Thymus (tissue), 11 donors: ENCODE results near the gene ACSM5. TPM values are rescaled to one million over a fixed set of nuclear protein-coding genes. Genes with fewer than 3 reads are reported as not detected.
"Not testable (repeated sequence)": the region's sequence is repeated elsewhere in the genome, so short reads cannot be mapped to it uniquely, and the experiment has no call there.

ENCODE experiments used
- DNase-seq, 9 donors: peaks; one replicate each; pipeline ENCODE4 v3.0.0-alpha.2; 2013; ENCODE audit warnings: low spot score in 9 of 9, low read depth in 6 of 9, missing footprints in 1 of 9
- H3K27ac ChIP-seq, 2 donors: one replicate each; pipeline ENCODE4 v1.5.1; 2013; ENCODE audit warnings: control low read depth in 1 of 2, low read depth in 1 of 2, low read length in 1 of 2, mild to moderate bottlenecking in 1 of 2, moderate library complexity in 1 of 2
- H3K27me3 ChIP-seq, 2 donors: one replicate each; pipeline ENCODE4 v1.5.1; 2013; ENCODE audit warnings: low read length in 1 of 2; ENCODE audit not compliant: control insufficient read depth in 2 of 2, insufficient read depth in 1 of 2
- H3K36me3 ChIP-seq, 2 donors: one replicate each; pipeline ENCODE4 v1.5.1; 2013; ENCODE audit warnings: low read length in 1 of 2, mild to moderate bottlenecking in 1 of 2, moderate library complexity in 1 of 2; ENCODE audit not compliant: control insufficient read depth in 2 of 2, insufficient read depth in 2 of 2
- H3K4me1 ChIP-seq, 2 donors: one replicate each; pipeline ENCODE4 v1.5.1; 2013; ENCODE audit warnings: low read length in 2 of 2; ENCODE audit not compliant: control insufficient read depth in 2 of 2, insufficient read depth in 2 of 2
- H3K4me3 ChIP-seq, 2 donors: one replicate each; pipeline ENCODE4 v1.5.1; 2013; ENCODE audit warnings: low read length in 2 of 2, control low read depth in 1 of 2, mild to moderate bottlenecking in 1 of 2
- H3K9me3 ChIP-seq, 2 donors: one replicate each; pipeline ENCODE4 v1.5.1; 2013; ENCODE audit warnings: low read length in 1 of 2, mild to moderate bottlenecking in 1 of 2; ENCODE audit not compliant: control insufficient read depth in 2 of 2, insufficient read depth in 1 of 2
- WGBS: extraction: QIAGEN DNeasy Blood & Tissue Kit; methylation state at CpG from one replicate; pipeline ENCODE4 v1.1.7; 2013; 5-methylcytosine and 5-hydroxymethylcytosine counted together
- polyA plus RNA-seq: library from polyadenylated mRNA; stranded (reverse); fragments of 200-250 nt; gene quantifications from one replicate; pipeline ENCODE4 v1.2.3, GENCODE V29; 2013
- total RNA-seq: library from RNA; stranded (reverse); fragments of 120-200 nt; gene quantifications from one replicate; pipeline ENCODE4 v1.2.4, GENCODE V29; 2013
- donor health status: healthy.

Gene ACSM5
- total and polyA plus RNA-seq, 2 donors = 0.33 to 0.64 TPM

DNA sequence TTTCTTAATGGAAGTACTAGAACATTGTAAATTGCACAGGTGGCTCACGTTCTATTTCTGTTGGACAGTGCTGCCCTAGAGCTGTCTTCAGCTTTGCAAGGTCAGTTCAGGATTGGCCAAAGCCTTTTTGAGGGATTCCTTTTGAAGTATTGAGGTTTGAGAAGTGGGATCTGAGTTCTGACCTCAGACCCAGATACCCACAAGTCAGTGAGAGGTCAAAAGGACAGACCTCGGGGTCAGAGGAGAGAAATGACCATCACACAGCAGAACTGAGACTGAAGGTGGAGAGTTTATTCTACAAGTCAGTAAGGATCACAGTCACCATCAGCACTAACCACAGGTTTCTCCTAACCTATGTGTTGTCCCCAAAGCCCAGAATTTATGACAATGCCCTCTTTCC is 1.7 kb downstream of the ACSM5 start:
- no peaks in the 10 kb centered on the region for H3K36me3 ChIP-seq
- H3K27ac ChIP-seq = no peak overlapping the region
- no peaks in the 10 kb centered on the region for H3K27me3 ChIP-seq
- no peaks in the 10 kb centered on the region for H3K9me3 ChIP-seq
- no peak for DNase-seq
- WGBS = 96% methylated on average over 2 of the region's 2 CpGs
- H3K4me3 ChIP-seq = no peak overlapping the region
- H3K4me1 ChIP-seq = no peaks in the 10 kb centered on the region

DNA sequence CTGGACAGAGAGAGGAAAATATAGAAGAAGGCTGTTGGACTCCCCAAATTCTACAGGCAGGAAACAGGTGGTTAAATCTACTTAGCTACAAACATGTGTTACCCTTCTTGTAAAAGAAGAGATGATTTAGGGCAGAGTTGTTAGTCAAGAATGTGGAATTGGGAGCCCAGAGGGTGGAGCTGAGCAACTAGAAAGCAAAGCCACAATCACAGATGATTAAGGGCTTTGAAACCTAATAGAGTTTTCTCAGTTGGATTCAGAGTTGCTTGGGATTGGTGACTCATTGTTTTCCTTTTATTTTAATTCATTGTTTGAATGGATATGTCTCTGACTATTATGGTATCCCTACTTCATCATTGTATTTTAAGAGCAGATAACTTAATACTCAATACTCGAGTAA is 6.2 kb downstream of the ACSM5 start:
- no peak for DNase-seq
- Histone ChIP-seq H3K4me3 (no peak overlapping the region), H3K9me3 (no peaks in the 10 kb centered on the region), H3K36me3 (no peaks in the 10 kb centered on the region), H3K27me3 (no peaks in the 10 kb centered on the region), H3K27ac (no peak overlapping the region), H3K4me1 (no peaks in the 10 kb centered on the region)
- 87% methylated on average over 1 of the region's 1 CpG for WGBS

DNA sequence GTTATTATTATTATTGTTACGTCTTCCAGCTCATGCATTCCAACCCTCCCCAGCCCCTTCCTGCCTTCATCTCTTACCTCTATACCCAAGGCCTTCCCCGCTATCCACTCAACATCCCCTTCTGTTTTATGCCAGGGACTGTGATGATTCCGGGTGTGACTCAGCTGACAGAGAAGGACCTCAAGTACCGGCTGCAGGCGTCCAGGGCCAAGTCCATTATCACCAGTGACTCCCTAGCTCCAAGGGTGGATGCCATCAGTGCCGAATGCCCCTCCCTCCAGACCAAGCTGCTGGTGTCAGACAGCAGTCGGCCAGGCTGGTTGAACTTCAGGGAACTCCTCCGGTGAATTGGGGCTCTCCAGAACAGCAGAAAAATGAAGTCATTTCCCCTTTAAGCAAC is 9.8 kb downstream of the ACSM5 start:
- not testable (repeated sequence) for H3K4me3 ChIP-seq, H3K9me3 ChIP-seq, DNase-seq, H3K27me3 ChIP-seq, H3K4me1 ChIP-seq, H3K27ac ChIP-seq, H3K36me3 ChIP-seq
- WGBS = 87% methylated on average over 8 of the region's 8 CpGs

DNA sequence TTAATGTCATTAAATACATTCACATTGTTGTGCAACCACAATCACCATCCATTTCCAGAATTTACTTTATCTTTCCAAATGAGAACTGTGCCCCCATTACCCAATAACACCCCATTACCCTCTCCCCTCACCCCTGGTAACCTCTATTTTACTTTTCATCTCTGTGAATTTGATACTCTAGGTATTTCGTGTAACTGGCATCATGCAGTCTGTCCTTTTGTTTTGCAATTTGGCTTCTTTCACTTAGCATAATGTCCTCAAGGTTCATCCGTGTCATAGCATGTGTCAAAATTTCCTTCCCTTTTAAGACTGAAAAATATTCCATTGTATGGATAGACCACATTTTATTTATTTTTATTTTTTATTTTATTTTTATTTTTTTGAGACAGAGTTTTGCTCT is 12.4 kb downstream of the ACSM5 start:
- not testable (repeated sequence) for DNase-seq, H3K27me3 ChIP-seq, H3K27ac ChIP-seq, H3K4me1 ChIP-seq, H3K4me3 ChIP-seq, H3K9me3 ChIP-seq, H3K36me3 ChIP-seq
- 91% methylated on average over 2 of the region's 2 CpGs for WGBS

DNA sequence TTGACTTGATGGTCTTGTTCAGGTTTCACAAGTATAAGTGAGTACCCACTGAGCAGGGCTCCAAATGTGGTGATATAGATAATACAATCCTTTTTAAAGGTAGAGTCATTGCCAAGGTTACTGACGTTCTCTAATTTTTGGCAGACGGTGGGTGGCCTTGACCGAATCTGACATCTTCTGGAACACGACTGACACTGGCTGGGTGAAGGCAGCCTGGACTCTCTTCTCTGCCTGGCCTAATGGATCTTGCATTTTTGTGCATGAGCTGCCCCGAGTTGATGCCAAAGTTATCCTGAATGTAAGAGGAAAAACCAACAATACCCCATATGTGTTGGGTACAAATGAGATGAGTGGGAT is 14.4 kb downstream of the ACSM5 start:
- not testable (repeated sequence) for H3K36me3 ChIP-seq, H3K27me3 ChIP-seq, H3K27ac ChIP-seq, H3K9me3 ChIP-seq, DNase-seq, H3K4me3 ChIP-seq, H3K4me1 ChIP-seq
- WGBS = 91% methylated on average over 5 of the region's 5 CpGs

DNA sequence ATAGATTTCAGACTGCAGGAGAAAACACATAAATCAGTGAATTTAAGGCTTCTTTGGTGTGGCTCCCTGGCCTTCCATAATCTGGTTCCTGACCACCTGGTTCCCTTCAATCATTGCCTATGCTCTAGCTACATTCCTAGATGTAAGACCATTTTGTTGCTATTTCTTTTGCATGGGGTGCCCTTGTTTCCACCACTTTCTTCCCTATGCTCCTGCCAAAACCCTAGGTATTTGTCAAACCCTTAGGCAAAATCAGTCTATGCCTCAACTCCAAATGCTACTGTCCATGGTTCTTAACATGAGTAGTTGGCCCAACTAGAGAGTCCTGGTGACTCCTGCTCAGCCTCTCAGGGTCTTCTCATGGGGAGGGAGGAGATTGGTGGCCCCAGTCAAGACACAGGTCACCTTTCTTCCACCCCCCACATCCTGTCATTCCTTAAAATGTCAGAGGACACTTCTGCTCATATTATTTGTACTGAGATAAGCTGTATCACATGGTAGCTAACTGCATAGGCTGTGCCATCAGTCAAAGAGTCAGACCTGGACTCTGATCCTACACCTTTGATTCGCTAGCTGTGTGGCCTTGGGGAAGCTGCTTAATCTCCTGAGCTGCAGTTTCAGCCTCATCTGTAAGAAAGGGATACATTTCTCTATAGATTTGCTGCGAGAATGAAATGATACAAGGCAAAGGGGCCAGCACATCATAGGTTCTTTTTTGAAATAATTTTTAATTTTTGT is 15.0 kb downstream of the ACSM5 start:
- Histone ChIP-seq H3K27ac (no peak overlapping the region), H3K9me3 (no peaks in the 10 kb centered on the region), H3K36me3 (no peaks in the 10 kb centered on the region), H3K4me3 (no peak overlapping the region), H3K4me1 (no peaks in the 10 kb centered on the region), H3K27me3 (no peaks in the 10 kb centered on the region)
- 76% methylated on average over 2 of the region's 2 CpGs for WGBS
- DNase-seq = no peak

DNA sequence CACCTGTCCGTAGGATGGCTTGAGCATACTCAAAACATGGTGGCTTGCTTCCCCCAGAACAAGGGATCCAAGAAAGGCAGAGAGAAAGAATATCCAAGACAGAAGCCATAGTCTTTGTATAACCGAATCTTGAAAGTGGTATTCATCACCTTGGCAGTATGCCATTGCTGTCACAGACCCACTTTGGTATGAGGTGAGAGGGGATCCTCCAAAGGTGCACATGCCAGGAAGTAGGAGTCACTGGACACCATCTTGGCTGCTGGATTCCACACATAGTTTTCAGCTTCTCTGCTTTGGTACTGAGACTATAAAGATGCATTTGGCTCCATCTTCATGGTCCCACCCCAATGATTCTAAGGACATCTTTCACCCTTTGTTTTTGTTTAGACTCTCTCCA is 18.1 kb downstream of the ACSM5 start:
- not testable (repeated sequence) for H3K36me3 ChIP-seq, H3K4me1 ChIP-seq, H3K27me3 ChIP-seq, DNase-seq, H3K4me3 ChIP-seq, H3K9me3 ChIP-seq, H3K27ac ChIP-seq
- 72% methylated on average over 2 of the region's 2 CpGs for WGBS

DNA sequence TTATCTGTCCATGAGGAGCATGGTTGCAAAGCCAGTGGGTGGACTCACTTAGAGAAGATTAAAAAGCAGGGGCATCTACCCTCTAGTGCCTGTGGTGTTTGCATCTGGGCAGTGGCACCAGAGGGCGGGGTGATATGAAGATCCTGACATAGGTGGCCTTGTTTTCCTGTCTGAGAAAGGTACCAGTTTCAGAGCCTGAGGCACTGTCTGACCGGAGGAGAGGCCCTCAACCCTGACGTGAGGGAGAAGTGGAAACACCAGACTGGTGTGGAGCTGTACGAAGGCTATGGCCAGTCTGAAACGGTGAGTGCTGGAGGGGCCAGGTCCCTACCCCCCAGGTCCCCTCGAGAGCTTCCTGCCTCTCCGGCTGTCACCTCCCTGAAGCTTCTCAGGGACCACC is 20.2 kb downstream of the ACSM5 start:
- H3K4me3 ChIP-seq, H3K36me3 ChIP-seq, H3K27ac ChIP-seq, H3K27me3 ChIP-seq, H3K4me1 ChIP-seq, H3K9me3 ChIP-seq, DNase-seq: not testable (repeated sequence)
- 86% methylated on average over 7 of the region's 7 CpGs for WGBS

DNA sequence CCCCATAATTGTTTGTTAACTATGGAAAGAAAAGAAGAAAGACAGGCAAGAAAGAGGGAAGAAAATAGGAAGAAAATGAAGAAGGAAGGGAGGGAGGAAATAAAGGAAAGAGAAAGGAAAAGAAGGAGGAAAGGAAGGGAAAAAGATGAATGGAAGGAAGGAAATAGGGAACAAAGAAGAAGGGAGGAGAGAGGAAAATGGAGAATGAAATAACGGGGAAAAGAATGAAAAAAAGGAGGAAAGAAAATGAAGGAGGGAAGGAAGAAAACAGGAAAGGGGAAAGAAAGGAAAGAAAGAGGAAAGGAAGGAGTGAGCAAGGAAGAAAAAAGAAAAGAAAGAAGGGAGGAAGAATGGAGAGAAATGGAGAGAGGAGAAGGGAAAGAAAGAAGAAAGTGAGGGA is 21.1 kb downstream of the ACSM5 start:
- not testable (repeated sequence) for H3K27me3 ChIP-seq, H3K27ac ChIP-seq, H3K4me1 ChIP-seq, H3K4me3 ChIP-seq, DNase-seq, H3K36me3 ChIP-seq, H3K9me3 ChIP-seq
- WGBS = 96% methylated on average over 1 of the region's 1 CpG

DNA sequence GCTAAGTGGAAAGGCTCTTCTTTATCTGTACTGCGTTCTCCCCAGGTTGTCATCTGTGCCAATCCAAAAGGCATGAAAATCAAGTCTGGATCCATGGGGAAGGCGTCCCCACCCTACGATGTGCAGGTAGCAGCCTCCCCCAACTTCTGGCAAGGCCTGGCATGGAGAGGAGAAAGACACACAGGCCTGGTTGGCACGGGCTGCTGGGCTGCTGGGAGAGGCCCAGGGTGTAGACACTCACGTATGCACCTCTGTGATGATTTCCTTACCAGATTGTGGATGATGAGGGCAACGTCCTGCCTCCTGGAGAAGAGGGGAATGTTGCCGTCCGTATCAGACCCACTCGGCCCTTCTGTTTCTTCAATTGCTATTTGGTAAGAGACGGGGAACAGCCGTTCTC is 21.6 kb downstream of the ACSM5 start:
- no peaks in the 10 kb centered on the region for H3K9me3 ChIP-seq
- no peaks in the 10 kb centered on the region for H3K27me3 ChIP-seq
- H3K4me3 ChIP-seq = no peak overlapping the region
- no peaks in the 10 kb centered on the region for H3K36me3 ChIP-seq
- 90% methylated on average over 11 of the region's 11 CpGs for WGBS
- no peaks in the 10 kb centered on the region for H3K4me1 ChIP-seq
- H3K27ac ChIP-seq = no peak overlapping the region
- no peak for DNase-seq
